ES-I3 (cell line): ENCODE measurements around the gene ZNF358.

Experiments
- H3K36me3 ChIP-seq: 2 replicates; pipeline ENCODE4 v1.6.1; 2013; ENCODE audit warnings: mild to moderate bottlenecking, low read length, control low read depth, moderate library complexity; ENCODE audit not compliant: insufficient read depth
- H3K4me1 ChIP-seq: 2 replicates; pipeline ENCODE4 v1.6.1; 2013; ENCODE audit warnings: mild to moderate bottlenecking, control low read depth, low read length; ENCODE audit not compliant: insufficient read depth
- H3K9ac ChIP-seq: 2 replicates; pipeline ENCODE4 v1.6.1; 2013; ENCODE audit warnings: low read depth, mild to moderate bottlenecking, low read length, moderate library complexity
- H3K9me3 ChIP-seq: 2 replicates; pipeline ENCODE4 v1.6.1; 2013; ENCODE audit warnings: mild to moderate bottlenecking, low read length, moderate library complexity; ENCODE audit not compliant: control insufficient read depth, insufficient read depth

ZNF358 gene

DNA sequence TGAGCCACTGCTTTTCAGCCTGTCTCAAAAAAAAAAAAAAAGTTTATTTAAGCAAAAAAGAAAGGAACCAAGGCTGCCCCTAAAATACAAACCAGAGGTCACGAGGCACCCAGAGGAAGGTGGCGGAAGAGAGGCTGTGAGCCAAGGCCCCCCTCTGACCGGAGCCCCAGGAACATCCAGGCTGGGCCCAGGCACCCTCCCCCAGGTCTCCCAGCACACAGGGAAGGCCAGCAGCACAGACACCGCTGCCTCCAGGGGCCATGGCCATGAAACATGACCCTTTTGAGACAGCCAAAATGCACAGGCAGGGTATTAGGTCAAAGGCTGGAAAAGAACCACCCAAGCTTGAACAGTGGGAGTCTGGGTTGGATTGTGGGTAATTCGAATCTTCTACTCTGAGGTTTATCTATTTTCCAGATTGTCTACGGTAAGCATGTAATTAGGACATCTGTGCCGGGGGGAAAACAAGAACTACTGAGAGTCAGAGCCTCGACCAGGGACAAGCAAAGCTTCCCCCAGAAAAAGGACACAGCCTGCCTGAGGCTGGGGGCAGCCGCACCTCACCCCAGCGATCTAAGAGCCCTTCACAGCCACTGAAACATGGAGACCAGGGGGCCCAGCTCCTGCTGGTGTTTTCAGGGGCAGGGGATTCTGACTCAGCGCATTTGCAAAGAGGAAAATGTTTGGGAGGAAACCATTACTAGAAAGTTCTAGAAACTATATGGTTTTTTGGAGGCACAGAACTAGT is 35.5 kb upstream of the ZNF358 start:
- Histone ChIP-seq H3K9me3 (no peaks in the 10 kb centered on the region), H3K4me1 (peaks cover 7% of the 10 kb centered on the region; the same call in 1 of the 2 replicates), H3K9ac (no peak overlapping the region), H3K36me3 (no peaks in the 10 kb centered on the region)

GRCh38 chr19:7480970-7481255 is 35.0 kb upstream of the ZNF358 start:
- no peak overlapping the region for H3K9ac ChIP-seq
- H3K36me3 ChIP-seq, result no peaks in the 10 kb centered on the region
- H3K9me3 ChIP-seq, result no peaks in the 10 kb centered on the region
- H3K4me1 ChIP-seq, result peaks cover 7% of the 10 kb centered on the region; the same call in 1 of the 2 replicates

- H3K4me1 ChIP-seq, result peaks cover 7% of the 10 kb centered on the region; the same call in 1 of the 2 replicates
- no peaks in the 10 kb centered on the region for H3K36me3 ChIP-seq
- H3K9ac ChIP-seq, result peak overlapping the region; percentile 56
- no peaks in the 10 kb centered on the region for H3K9me3 ChIP-seq
Observed at GRCh38 chr19:7482584-7483439, 33.1 kb upstream of the ZNF358 start.

GRCh38 chr19:7483720-7484201 is 32.1 kb upstream of the ZNF358 start:
- H3K36me3 ChIP-seq, result no peaks in the 10 kb centered on the region
- H3K9ac ChIP-seq, result peak overlapping the region; percentile 56; the same call in 1 of the 2 replicates
- no peaks in the 10 kb centered on the region for H3K9me3 ChIP-seq
- H3K4me1 ChIP-seq, result peaks cover 7% of the 10 kb centered on the region; the same call in 1 of the 2 replicates

- peaks cover 7% of the 10 kb centered on the region for H3K4me1 ChIP-seq
- H3K9me3 ChIP-seq, result no peaks in the 10 kb centered on the region
- no peak overlapping the region for H3K9ac ChIP-seq
- H3K36me3 ChIP-seq, result no peaks in the 10 kb centered on the region
Observed at GRCh38 chr19:7486923-7487322, 29.0 kb upstream of the ZNF358 start.

GRCh38 chr19:7488736-7489353 is 27.1 kb upstream of the ZNF358 start, which contains the start of gene PEX11G:
Gene PEX11G, minus strand, starts transcription at chr19:7489035. Its CDS starts 25 bp downstream, at chr19:7489010.
- Histone ChIP-seq H3K36me3 (no peaks in the 10 kb centered on the region), H3K4me1 (peaks cover 7% of the 10 kb centered on the region), H3K9me3 (no peaks in the 10 kb centered on the region), H3K9ac (peak within 1 kb of the TSS; percentile 81)

- Histone ChIP-seq H3K9me3 (no peaks in the 10 kb centered on the region), H3K9ac (peak overlapping the region; percentile 53), H3K36me3 (no peaks in the 10 kb centered on the region), H3K4me1 (peaks cover 12% of the 10 kb centered on the region)
Observed at GRCh38 chr19:7489609-7490044, 26.3 kb upstream of the ZNF358 start.

DNA sequence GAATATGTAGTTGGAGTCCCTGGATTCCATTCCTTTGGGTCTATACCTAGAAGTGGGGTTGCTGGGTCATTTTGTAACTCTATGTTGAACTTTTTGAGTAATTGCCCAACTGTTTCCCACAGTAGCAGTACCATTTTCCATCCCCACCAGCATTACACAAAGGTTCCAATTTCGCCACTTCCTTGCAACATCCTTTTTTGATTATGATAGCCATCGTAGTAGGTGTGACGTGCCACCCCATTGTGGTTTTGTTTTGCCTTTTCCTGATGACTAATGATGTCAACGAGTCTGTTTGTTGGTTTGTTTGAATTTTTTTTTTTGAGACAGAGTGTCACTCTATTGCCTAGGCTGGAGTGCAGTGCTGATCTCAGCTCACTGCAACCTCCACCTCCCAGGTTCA is 23.8 kb upstream of the ZNF358 start:
- Histone ChIP-seq H3K36me3 (no peaks in the 10 kb centered on the region), H3K9ac (no peak overlapping the region), H3K9me3 (no peaks in the 10 kb centered on the region), H3K4me1 (peaks cover 14% of the 10 kb centered on the region)

- Histone ChIP-seq H3K36me3 (no peaks in the 10 kb centered on the region), H3K9me3 (no peaks in the 10 kb centered on the region), H3K4me1 (peaks cover 14% of the 10 kb centered on the region), H3K9ac (no peak overlapping the region)
Observed at GRCh38 chr19:7492558-7492957, 23.3 kb upstream of the ZNF358 start.

GRCh38 chr19:7494416-7495098 is 21.3 kb upstream of the ZNF358 start:
- Histone ChIP-seq H3K9ac (no peak overlapping the region), H3K4me1 (peaks cover 9% of the 10 kb centered on the region), H3K36me3 (no peaks in the 10 kb centered on the region), H3K9me3 (no peaks in the 10 kb centered on the region)

DNA sequence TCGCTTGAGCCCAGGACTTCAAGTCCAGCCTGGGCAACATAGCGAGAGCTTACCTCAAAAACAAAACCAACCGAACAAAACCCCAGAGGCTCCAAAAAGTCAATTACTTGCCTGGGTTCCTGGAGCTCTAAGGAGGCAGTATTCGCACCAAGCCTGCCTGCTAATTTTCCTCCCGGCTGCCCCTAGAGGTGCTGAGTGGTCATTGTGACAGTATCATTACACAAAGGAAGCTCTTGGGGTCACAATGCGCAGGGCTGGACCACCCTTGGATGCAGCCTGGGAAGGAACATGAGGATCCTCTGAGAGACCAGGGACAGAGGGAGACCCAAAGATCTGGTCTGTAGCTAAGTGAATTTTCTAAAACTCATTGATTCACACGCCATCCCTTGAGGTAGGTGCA is 18.6 kb upstream of the ZNF358 start:
- peaks cover 7% of the 10 kb centered on the region; the same call in 1 of the 2 replicates for H3K4me1 ChIP-seq
- H3K36me3 ChIP-seq, result no peaks in the 10 kb centered on the region
- H3K9ac ChIP-seq, result no peak overlapping the region
- no peaks in the 10 kb centered on the region for H3K9me3 ChIP-seq

- H3K9ac ChIP-seq, result peak overlapping the region; percentile 72
- no peaks in the 10 kb centered on the region for H3K4me1 ChIP-seq
- no peaks in the 10 kb centered on the region for H3K9me3 ChIP-seq
Observed at GRCh38 chr19:7500811-7501450, 15.0 kb upstream of the ZNF358 start.

GRCh38 chr19:7502552-7502951 is 13.4 kb upstream of the ZNF358 start:
- peaks cover 2% of the 10 kb centered on the region; the same call in 1 of the 2 replicates for H3K4me1 ChIP-seq
- no peaks in the 10 kb centered on the region for H3K9me3 ChIP-seq
- no peak overlapping the region for H3K9ac ChIP-seq
- H3K36me3 ChIP-seq, result no peaks in the 10 kb centered on the region

More at GRCh38 chr19:7500811-7501450, 15.0 kb upstream of the ZNF358 start:
- no peaks in the 10 kb centered on the region for H3K36me3 ChIP-seq
